Psoas muscle (tissue), 8 donors: Measurements from ENCODE around the gene GNB1L. TPM values are rescaled to one million over a fixed set of nuclear protein-coding genes. Genes with fewer than 3 reads are reported as not detected.

Source experiments
- ATAC-seq, 4 donors: fragments of 200-7000 bp; cut with Tn5 transposase; one replicate each; pipeline ENCODE4 v1.9.1; 2020; ENCODE audit warnings: moderate library complexity in 3 of 4, mild to moderate bottlenecking in 2 of 4
- DNase-seq, 2 donors: peaks; one replicate each; pipeline ENCODE4 v3.0.0-alpha.2; 2020
- H3K27ac ChIP-seq: fragments of 200-600 bp; one replicate; pipeline ENCODE4 v1.8.0; 2022
- H3K27me3 ChIP-seq, 3 donors: fragments of 200-600 bp in 1 of 3; one replicate each; pipeline versions ENCODE4 v1.6.1 to v1.8.0; 2013 to 2022; ENCODE audit warnings: low read length in 2 of 3, mild to moderate bottlenecking in 2 of 3, moderate library complexity in 1 of 3; ENCODE audit not compliant: insufficient read depth in 3 of 3
- H3K36me3 ChIP-seq, 2 donors: fragments of 200-600 bp in 1 of 2; one replicate each; pipeline versions ENCODE4 v1.6.1 to v1.8.0; 2013 to 2022; ENCODE audit warnings: low read depth in 1 of 2, mild to moderate bottlenecking in 1 of 2, moderate library complexity in 1 of 2; ENCODE audit not compliant: insufficient read depth in 1 of 2
- H3K4me1 ChIP-seq: fragments of 200-600 bp; one replicate; pipeline ENCODE4 v1.8.0; 2022
- H3K4me3 ChIP-seq: fragments of 200-600 bp; one replicate; pipeline ENCODE4 v1.8.0; 2022; ENCODE audit warnings: mild to moderate bottlenecking
- H3K9me3 ChIP-seq: fragments of 200-600 bp; one replicate; pipeline ENCODE4 v1.8.0; 2022
- CTCF ChIP-seq: fragments of 200-600 bp; IDR thresholded peaks from one replicate; pipeline ENCODE4 v1.8.0; 2022; ENCODE audit warnings: antibody characterized with exemption
- WGBS, 3 donors: extraction: QIAGEN DNeasy Blood & Tissue Kit; methylation state at CpG; one replicate each; pipeline versions ENCODE4 v1.1.6 to v1.1.7; 2013; 5-methylcytosine and 5-hydroxymethylcytosine counted together
- intact Hi-C, 2 donors: fragments of 100-400 bp; cut with DNase I; formaldehyde crosslinking; loops; one replicate each; pipeline versions ENCODE4 v1.11.0 to v1.14.2; 2022
- long read RNA-seq, 2 donors: library from polyadenylated mRNA; unstranded; transcript quantifications; one replicate each; pipeline ENCODE4 v2.0.0, GENCODE V29; 2021
- polyA plus RNA-seq, 3 donors: library from polyadenylated mRNA; stranded (reverse); fragments of 200-250 nt; gene quantifications; one replicate each; pipeline ENCODE4 v1.2.3, GENCODE V29; 2013
- total RNA-seq, 4 donors: library from RNA; stranded (reverse); fragmentation: NEBNext Ultra II Directional in 2 of 4; extraction: Animal tissue kit (Norgen Biotek cat#: 25700) in 2 of 4; gene quantifications; one replicate each; pipeline versions ENCODE4 v1.2.1 to v1.2.4, GENCODE V29; 2021 to 2023
- donor health status: healthy with polysubstance abuse.
- donor health status: DM: no; HTN: no; CAD: no; lungs with moderate emphysema.
- donor health status: Bipolar disorder and iron deficiency.
- donor health status: healthy.
- donor health status: DM: yes; HTN: yes; CAD: no.
- donor health status: DM: no; HTN: no; CAD: no.
- donor health status: DM: no; HTN: no; CAD: no.
- donor health status: DM: yes; HTN: yes; CAD: no.

GNB1L gene
- total RNA-seq (1 to 10 TPM; 1.5 to 3.4 (median 3.0) TPM), polyA plus RNA-seq (1 to 10 TPM; 3.3 to 7.6 (median 3.6) TPM)
- long read RNA-seq, donor 1, full-length matches to known transcripts, result 8 of 14 reads
- long read RNA-seq, donor 1, partial matches to known transcripts, result 0 of 14 reads
- long read RNA-seq, donor 1, other reads (novel, unspliced or antisense), result 6 of 14 reads
- long read RNA-seq, donor 2, full-length matches to known transcripts, result 7 of 11 reads
- long read RNA-seq, donor 2, partial matches to known transcripts, result 0 of 11 reads
- long read RNA-seq, donor 2, other reads (novel, unspliced or antisense), result 4 of 11 reads

- H3K4me1 ChIP-seq, result peaks cover 15% of the 10 kb centered on the region
- ATAC-seq (peak; percentile 97 to 98 (median 97)), DNase-seq (peak; percentile 98 to 99)
- peak within 1 kb of the TSS; percentile 75 for H3K4me3 ChIP-seq
- TF ChIP-seq CTCF, result no peak
- no peaks in the 10 kb centered on the region for H3K9me3 ChIP-seq
- peak within 1 kb of the TSS; percentile 89 for H3K27ac ChIP-seq
- 0 to 1% (median 0%) methylated on average over 72 to 81 of the region's 81 CpGs for WGBS, 3 donors
- intact Hi-C loops, result loop anchor here in 1 of 2 donors (2.0 to 5.0 kb wide), 2 partner anchors 56 to 123 kb away; no protein-coding TSS in a partner anchor
- no peaks in the 10 kb centered on the region for H3K27me3 ChIP-seq
- H3K36me3 ChIP-seq, result peaks cover 3 to 25% of the 10 kb centered on the region in 2 donors
These were observed at the start of gene GNB1L, which contains the start of gene RTL10 for GRCh38 chr22:19854778-19855503. TSS of gene GNB1L (minus strand) at chr22:19854874. CDS start at chr22:19821355, 33,519 bp downstream. TSS of gene RTL10 (minus strand) at chr22:19854874. CDS start at chr22:19852261, 2,613 bp downstream.

- Histone ChIP-seq H3K9me3 (no peaks in the 10 kb centered on the region), H3K27me3 (no peaks in the 10 kb centered on the region), H3K4me1 (no peaks in the 10 kb centered on the region), H3K4me3 (no peak overlapping the region), H3K36me3 (peaks cover 0 to 33% of the 10 kb centered on the region in 2 donors), H3K27ac (no peak overlapping the region)
- no peak for TF ChIP-seq CTCF
- 86 to 93% (median 89%) methylated on average over 16 of the region's 16 CpGs for WGBS, 3 donors
- ATAC-seq (no peak), DNase-seq (no peak)
- intact Hi-C loops, result no loop called here
These were observed 49.6 kb upstream of the GNB1L start for GRCh38 chr22:19904174-19904856.

GRCh38 chr22:19903513-19903912 is 48.8 kb upstream of the GNB1L start:
- WGBS, 3 donors, result 82 to 86% (median 84%) methylated on average over 12 of the region's 12 CpGs

GRCh38 chr22:19903031-19903430 is 48.4 kb upstream of the GNB1L start:
- 77 to 85% (median 78%) methylated on average over 9 of the region's 9 CpGs for WGBS, 3 donors
- TF ChIP-seq CTCF, result no peak
- intact Hi-C loops, result no loop called here
- no peak overlapping the region for H3K27ac ChIP-seq
- H3K9me3 ChIP-seq, result no peaks in the 10 kb centered on the region
- H3K4me1 ChIP-seq, result no peaks in the 10 kb centered on the region
- H3K4me3 ChIP-seq, result no peak overlapping the region
- no peak for ATAC-seq
- H3K36me3 ChIP-seq, result peaks cover 0 to 37% of the 10 kb centered on the region in 2 donors
- H3K27me3 ChIP-seq, result no peaks in the 10 kb centered on the region
- no peak for DNase-seq

More at GRCh38 chr22:19903513-19903912, 48.8 kb upstream of the GNB1L start:
- Histone ChIP-seq H3K9me3 (no peaks in the 10 kb centered on the region), H3K4me3 (no peak overlapping the region), H3K27me3 (no peaks in the 10 kb centered on the region), H3K36me3 (peaks cover 0 to 37% of the 10 kb centered on the region in 2 donors), H3K4me1 (no peaks in the 10 kb centered on the region), H3K27ac (no peak overlapping the region)
- no peak for TF ChIP-seq CTCF
- ATAC-seq (no peak), DNase-seq (no peak)
- intact Hi-C loops, result no loop called here
